Breast epithelium (tissue), 4 donors: ENCODE data around the gene RPL32. TPM values are rescaled to one million over a fixed set of nuclear protein-coding genes. Genes with fewer than 3 reads are reported as not detected.
"Not testable (repeated sequence)": the region's sequence is repeated elsewhere in the genome, so short reads cannot be mapped to it uniquely, and the experiment has no call there.

Experiments
- DNase-seq, 2 donors: peaks; one replicate each; pipeline ENCODE4 v3.0.0-alpha.2; 2019; ENCODE audit warnings: low spot score in 2 of 2
- H3K27ac ChIP-seq, 2 donors: fragments of 200-600 bp; sonication (generic) in 1 of 2; one replicate each; pipeline ENCODE4 v1.5.1; 2016 to 2019; ENCODE audit warnings: mild to moderate bottlenecking in 1 of 2
- H3K27me3 ChIP-seq, 2 donors: fragments of 200-600 bp; sonication (generic) in 1 of 2; one replicate each; pipeline versions ENCODE4 v1.5.1 to v1.6.0; 2017 to 2019; ENCODE audit warnings: control low read depth in 1 of 2, mild to moderate bottlenecking in 1 of 2
- H3K36me3 ChIP-seq: fragments of 200-600 bp; one replicate; pipeline ENCODE4 v1.5.1; 2019
- H3K4me1 ChIP-seq, 2 donors: fragments of 200-600 bp; sonication (generic); one replicate each; pipeline ENCODE4 v1.5.1; 2016 to 2019; ENCODE audit warnings: control low read depth in 1 of 2
- H3K4me3 ChIP-seq, 3 donors: fragments of 200-600 bp; sonication (generic); 1 replicate in 2 of 3; 2 replicates in 1 of 3; pipeline ENCODE4 v1.5.1; 2016 to 2019; ENCODE audit warnings: mild to moderate bottlenecking in 3 of 3, moderate library complexity in 2 of 3
- H3K9me3 ChIP-seq, 2 donors: fragments of 200-600 bp; sonication (generic) in 1 of 2; one replicate each; pipeline ENCODE4 v1.5.1; 2016 to 2019; ENCODE audit warnings: control low read depth in 1 of 2
- POLR2A ChIP-seq: fragments of 450-650 bp; IDR thresholded peaks from one replicate; pipeline ENCODE4 v1.6.1; 2016; ENCODE audit warnings: antibody characterized with exemption, mild to moderate bottlenecking, moderate library complexity
- POLR2AphosphoS5 ChIP-seq, 3 donors: sonication (generic); formaldehyde crosslinking; IDR thresholded peaks; one replicate each; pipeline ENCODE4 v1.6.1; 2017; ENCODE audit warnings: antibody characterized with exemption in 3 of 3
- intact Hi-C: fragments of 100-400 bp; cut with DNase I; formaldehyde crosslinking; loops from one replicate; pipeline ENCODE4 v1.15.1; 2023; ENCODE audit warnings: low total_unique reads
- total RNA-seq, 3 donors: library from RNA; depleted of rRNA; stranded (reverse); fragments of >200 nt; gene quantifications; one replicate each; pipeline ENCODE4 v1.1.0, GENCODE V29; 2016
- TF ChIP-seq, protein P1 (sequence below), 3 donors: fragments of 450-650 bp; IDR thresholded peaks; one replicate each; pipeline ENCODE4 v1.5.1; 2016 to 2017; ENCODE audit warnings: antibody characterized with exemption in 3 of 3, mild to moderate bottlenecking in 3 of 3, moderate library complexity in 3 of 3

The RPL32 gene
- total RNA-seq, 3 donors from 2014 or later: 945 to 1,485 (median 950) TPM

DNA sequence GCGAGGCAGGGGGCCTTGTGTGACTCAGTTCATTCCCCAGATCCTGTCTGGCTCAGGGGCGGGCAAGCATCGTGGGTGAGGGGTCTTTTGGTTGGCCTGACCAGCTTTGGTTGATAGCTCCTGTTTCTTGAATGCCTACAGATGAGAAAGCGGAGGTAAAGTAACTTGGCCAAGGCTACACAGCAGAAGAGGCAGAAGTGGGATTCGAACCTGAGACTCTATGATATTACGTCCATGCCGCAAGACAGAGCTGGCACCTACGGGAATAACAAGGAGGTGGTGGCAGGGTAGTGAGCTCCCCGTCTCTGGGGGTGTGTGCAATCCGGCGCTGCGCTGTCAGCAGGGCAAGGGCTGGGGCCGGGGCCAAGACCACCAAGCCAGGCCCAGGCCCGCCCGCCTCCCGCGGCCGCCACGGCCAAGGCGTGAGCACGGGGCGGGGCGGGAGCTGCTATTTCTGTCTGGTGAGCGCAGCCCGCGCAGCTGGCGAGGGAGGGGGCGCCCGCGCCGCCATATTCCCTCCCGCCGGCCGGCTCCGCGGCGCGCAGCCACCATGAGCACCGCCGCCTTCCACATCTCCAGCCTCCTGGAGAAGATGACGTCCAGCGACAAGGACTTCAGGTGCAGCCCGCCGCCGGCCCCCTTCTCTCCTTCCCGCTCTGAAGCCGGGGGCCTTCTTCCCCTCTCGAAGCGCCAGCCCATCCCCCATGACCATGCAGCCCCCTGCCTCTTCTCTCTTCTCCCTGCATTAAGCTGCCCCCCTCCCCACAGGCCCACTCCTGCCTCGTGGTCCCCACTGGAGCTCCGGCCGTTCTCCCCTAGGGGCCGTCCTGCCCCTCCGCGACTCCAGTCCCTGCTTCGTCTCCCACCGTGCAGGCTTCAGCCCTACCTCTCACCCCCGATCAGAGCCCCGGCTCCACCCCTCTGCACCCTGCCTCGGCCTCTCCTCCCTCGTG is 44.9 kb downstream of the RPL32 start, which contains the start of gene CAND2:
Gene CAND2, plus strand, starts transcription at position 510 of the 953 bp plus-strand sequence. Its CDS starts 41 bp downstream, at position 551.
- H3K4me3 ChIP-seq: peak within 1 kb of the TSS; percentile 53 to 68 (median 66)
- no peaks in the 10 kb centered on the region for H3K4me1 ChIP-seq
- no peaks in the 10 kb centered on the region for H3K36me3 ChIP-seq
- peak within 1 kb of the TSS; percentile 80 to 82 for H3K27ac ChIP-seq
- H3K27me3 ChIP-seq: no peaks in the 10 kb centered on the region
- TF ChIP-seq POLR2A (no peak), POLR2AphosphoS5 (IDR thresholded peaks at IDR 0.05) (no peak)
- TF ChIP-seq, protein P1, sequence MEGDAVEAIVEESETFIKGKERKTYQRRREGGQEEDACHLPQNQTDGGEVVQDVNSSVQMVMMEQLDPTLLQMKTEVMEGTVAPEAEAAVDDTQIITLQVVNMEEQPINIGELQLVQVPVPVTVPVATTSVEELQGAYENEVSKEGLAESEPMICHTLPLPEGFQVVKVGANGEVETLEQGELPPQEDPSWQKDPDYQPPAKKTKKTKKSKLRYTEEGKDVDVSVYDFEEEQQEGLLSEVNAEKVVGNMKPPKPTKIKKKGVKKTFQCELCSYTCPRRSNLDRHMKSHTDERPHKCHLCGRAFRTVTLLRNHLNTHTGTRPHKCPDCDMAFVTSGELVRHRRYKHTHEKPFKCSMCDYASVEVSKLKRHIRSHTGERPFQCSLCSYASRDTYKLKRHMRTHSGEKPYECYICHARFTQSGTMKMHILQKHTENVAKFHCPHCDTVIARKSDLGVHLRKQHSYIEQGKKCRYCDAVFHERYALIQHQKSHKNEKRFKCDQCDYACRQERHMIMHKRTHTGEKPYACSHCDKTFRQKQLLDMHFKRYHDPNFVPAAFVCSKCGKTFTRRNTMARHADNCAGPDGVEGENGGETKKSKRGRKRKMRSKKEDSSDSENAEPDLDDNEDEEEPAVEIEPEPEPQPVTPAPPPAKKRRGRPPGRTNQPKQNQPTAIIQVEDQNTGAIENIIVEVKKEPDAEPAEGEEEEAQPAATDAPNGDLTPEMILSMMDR (IDR thresholded peaks at IDR 0.05): no peak
- peak in 1 of 2 donors; percentile 43 for DNase-seq
- intact Hi-C loops: no loop called here
- no peaks in the 10 kb centered on the region for H3K9me3 ChIP-seq

DNA sequence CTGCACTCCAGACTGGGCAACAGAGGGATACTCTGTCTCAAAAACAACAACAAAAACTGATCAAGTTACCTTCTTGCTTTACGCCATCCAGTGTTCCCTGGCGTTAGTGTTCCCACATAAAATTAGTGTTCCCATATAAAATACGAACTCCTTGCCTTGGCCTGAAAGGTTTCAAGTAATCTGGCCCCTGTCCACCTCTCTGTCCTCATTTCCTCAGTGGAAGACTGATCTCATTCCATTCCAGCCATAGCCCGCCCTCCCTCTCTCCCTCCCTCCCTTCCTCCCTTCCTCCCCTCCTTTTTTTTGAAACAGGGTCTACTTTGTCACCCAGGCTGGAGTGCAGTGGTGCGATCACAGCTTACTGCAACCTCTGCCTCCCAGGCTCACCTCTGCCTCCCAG is 47.7 kb downstream of the RPL32 start:
- intact Hi-C loops: no loop called here
- no peak for DNase-seq
- H3K27ac ChIP-seq: no peak overlapping the region

DNA sequence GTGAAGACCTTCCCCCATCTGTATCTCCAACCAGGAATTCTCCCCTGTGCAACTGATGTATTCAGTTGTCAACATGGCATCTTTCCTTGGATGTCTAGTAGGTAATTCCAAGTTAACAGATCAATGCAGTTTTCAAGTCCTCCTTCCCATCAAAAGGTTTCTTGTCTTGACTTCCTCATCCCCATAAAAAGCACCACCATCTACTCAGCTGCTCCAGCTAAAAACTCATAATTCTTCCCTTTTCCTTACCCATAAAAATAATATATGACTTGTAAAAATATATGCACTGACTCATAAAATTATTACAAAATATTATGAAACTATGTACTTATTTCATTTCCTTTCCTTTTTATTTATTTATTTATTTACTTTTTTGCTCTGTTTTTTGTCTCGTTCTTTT is 49.9 kb downstream of the RPL32 start:
- DNase-seq: no peak
- H3K27me3 ChIP-seq: no peaks in the 10 kb centered on the region
- no peak for TF ChIP-seq POLR2AphosphoS5 (IDR thresholded peaks at IDR 0.05)
- TF ChIP-seq, protein P1 (IDR thresholded peaks at IDR 0.05): no peak
- TF ChIP-seq POLR2A: no peak
- H3K36me3 ChIP-seq: no peaks in the 10 kb centered on the region
- no peaks in the 10 kb centered on the region for H3K4me1 ChIP-seq
- H3K9me3 ChIP-seq: no peaks in the 10 kb centered on the region
- H3K4me3 ChIP-seq: no peak overlapping the region
- H3K27ac ChIP-seq: no peak overlapping the region
- intact Hi-C loops: no loop called here

More for the DNA sequence above, 47.7 kb downstream of the RPL32 start:
- no peaks in the 10 kb centered on the region for H3K36me3 ChIP-seq
- no peaks in the 10 kb centered on the region for H3K9me3 ChIP-seq
- no peaks in the 10 kb centered on the region for H3K4me1 ChIP-seq
- H3K27me3 ChIP-seq: no peaks in the 10 kb centered on the region
- H3K4me3 ChIP-seq: no peak overlapping the region
- no peak for TF ChIP-seq POLR2AphosphoS5 (IDR thresholded peaks at IDR 0.05)
- TF ChIP-seq, protein P1 (IDR thresholded peaks at IDR 0.05): no peak
- no peak for TF ChIP-seq POLR2A

DNA sequence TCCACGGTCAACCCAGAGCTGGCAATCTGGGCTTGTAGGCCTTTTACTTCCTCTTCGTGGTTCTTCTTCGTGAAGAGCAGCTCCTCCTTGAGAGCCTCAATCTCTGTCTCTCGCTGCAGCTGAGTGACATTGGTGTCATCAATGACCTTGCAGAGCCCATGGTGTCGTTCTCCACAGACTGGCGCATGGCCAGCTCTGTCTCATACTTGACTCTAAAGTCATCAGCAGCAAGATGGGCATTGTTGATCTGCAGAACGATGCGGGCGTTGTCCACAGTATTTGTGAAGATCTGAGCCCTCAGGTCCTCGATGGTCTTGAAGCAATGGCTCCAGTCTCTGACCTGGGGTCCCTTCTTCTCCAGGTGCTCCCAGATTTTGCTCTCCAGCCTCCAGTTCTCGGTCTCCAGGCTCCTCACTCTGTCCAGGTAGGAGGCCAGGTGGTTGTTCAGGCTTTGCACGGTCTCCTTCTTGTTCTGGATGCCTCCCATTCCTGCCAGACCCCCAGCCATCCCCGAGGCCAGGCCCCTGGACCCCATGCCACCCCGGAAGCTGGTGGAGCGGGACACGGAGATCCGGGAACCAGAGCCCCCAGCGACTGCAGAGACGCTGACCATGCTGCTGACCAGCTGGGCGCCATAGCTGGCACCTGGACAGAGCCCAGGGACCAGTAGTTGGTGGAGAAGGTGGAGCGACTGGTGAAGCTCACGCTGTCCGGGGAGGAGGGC is 53.2 kb downstream of the RPL32 start:
- H3K27me3 ChIP-seq, H3K36me3 ChIP-seq, intact Hi-C loops, H3K4me1 ChIP-seq, H3K9me3 ChIP-seq, H3K4me3 ChIP-seq, DNase-seq, H3K27ac ChIP-seq: not testable (repeated sequence)

DNA sequence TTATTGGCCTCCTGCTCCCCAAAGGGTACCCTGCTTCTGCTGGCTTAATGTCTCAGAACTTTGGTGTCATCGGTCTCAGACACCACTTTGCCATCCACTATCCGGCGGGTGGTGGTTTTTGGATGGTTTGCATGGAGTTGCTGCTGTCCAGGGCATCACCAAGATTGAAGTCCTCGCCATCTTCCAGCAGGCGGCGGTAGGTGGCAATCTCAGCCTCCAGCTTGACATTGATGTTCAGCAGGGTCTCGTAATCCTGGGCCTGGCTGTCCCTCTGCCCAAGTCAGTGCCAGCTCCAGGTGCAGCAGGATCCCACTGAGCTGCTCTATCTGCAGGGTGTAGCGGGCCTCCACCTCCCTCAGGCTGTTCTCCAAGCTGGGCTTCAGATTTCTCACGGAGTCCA is 54.0 kb downstream of the RPL32 start:
- DNase-seq, intact Hi-C loops, H3K4me3 ChIP-seq, H3K9me3 ChIP-seq, H3K4me1 ChIP-seq, H3K27me3 ChIP-seq, H3K27ac ChIP-seq, H3K36me3 ChIP-seq: not testable (repeated sequence)

DNA sequence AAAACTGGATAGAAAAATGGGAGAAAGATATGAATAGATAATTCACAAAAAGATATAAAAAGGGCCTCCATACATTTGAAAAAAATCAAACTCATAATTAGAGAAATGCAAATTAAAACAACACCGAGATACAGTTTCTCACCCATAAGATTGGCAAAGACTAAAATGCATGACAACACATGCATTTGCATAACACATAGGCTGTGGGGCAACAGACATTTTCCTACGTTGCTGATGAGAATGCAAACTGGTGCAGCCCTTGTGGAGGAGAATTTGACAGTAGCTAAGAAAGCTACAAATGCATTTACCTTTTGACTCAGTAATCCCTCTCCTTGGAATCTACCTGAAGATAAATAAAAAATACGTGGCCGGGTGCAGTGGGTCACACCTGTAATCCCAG is 56.3 kb downstream of the RPL32 start:
- TF ChIP-seq POLR2A (no peak), POLR2AphosphoS5 (IDR thresholded peaks at IDR 0.05) (no peak)
- TF ChIP-seq, protein P1 (IDR thresholded peaks at IDR 0.05): no peak
- no peak for DNase-seq
- H3K4me3 ChIP-seq: no peak overlapping the region
- H3K36me3 ChIP-seq: no peaks in the 10 kb centered on the region
- H3K4me1 ChIP-seq: no peaks in the 10 kb centered on the region
- H3K27ac ChIP-seq: no peak overlapping the region
- H3K27me3 ChIP-seq: no peaks in the 10 kb centered on the region
- intact Hi-C loops: no loop called here
- no peaks in the 10 kb centered on the region for H3K9me3 ChIP-seq
